OCI-LY1 (cell line): ENCODE measurements around the gene FRS3.

ENCODE experiments used
- H2AFZ ChIP-seq: fragments of 200-600 bp; sonication (generic), shearing (Covaris generic); 2 replicates; pipeline ENCODE4 v1.6.0; 2014; ENCODE audit warnings: antibody characterized with exemption, mild to moderate bottlenecking, low read length
- H3F3A ChIP-seq: fragments of 200-600 bp; sonication (generic), shearing (Covaris generic); 2 replicates; pipeline ENCODE4 v1.6.0; 2014; ENCODE audit warnings: mild to moderate bottlenecking, antibody characterized with exemption, low read length, moderate library complexity; ENCODE audit not compliant: insufficient read depth
- H3K27ac ChIP-seq: fragments of 200-600 bp; sonication (generic); 2 replicates; pipeline ENCODE4 v1.5.1; 2014; ENCODE audit warnings: low read length, mixed run types, mild to moderate bottlenecking, low read depth; ENCODE audit not compliant: poor library complexity, severe bottlenecking
- H3K27me3 ChIP-seq: fragments of 200-600 bp; sonication (generic); 2 replicates; pipeline ENCODE4 v1.6.0; 2014; ENCODE audit warnings: antibody characterized with exemption, mild to moderate bottlenecking, low read length, moderate library complexity; ENCODE audit not compliant: insufficient read depth
- H3K36me3 ChIP-seq: fragments of 200-600 bp; sonication (generic); 2 replicates; pipeline ENCODE4 v1.6.1; 2014; ENCODE audit warnings: mild to moderate bottlenecking, antibody characterized with exemption, low read length, moderate library complexity, mixed read lengths; ENCODE audit not compliant: insufficient read depth
- H3K4me1 ChIP-seq: fragments of 200-600 bp; sonication (generic); 2 replicates; pipeline ENCODE4 v1.5.1; 2014; ENCODE audit warnings: mild to moderate bottlenecking, low read length, moderate library complexity; ENCODE audit not compliant: insufficient read depth, severe bottlenecking
- H3K4me2 ChIP-seq: fragments of 200-600 bp; sonication (generic), shearing (Covaris generic); 2 replicates; pipeline ENCODE4 v1.6.1; 2014; ENCODE audit warnings: low read length
- H3K4me3 ChIP-seq: fragments of 200-600 bp; sonication (generic); 2 replicates; pipeline ENCODE4 v1.5.1; 2014; ENCODE audit warnings: low read length, low read depth, mild to moderate bottlenecking, mixed read lengths; ENCODE audit not compliant: poor library complexity, severe bottlenecking
- H3K79me2 ChIP-seq: fragments of 200-600 bp; shearing (Covaris generic); 2 replicates; pipeline ENCODE4 v1.6.1; 2016; ENCODE audit warnings: mixed run types, low read length, mixed read lengths; ENCODE audit not compliant: insufficient read depth
- H3K9ac ChIP-seq: fragments of 200-600 bp; sonication (generic), shearing (Covaris generic); 2 replicates; pipeline ENCODE4 v1.6.1; 2014; ENCODE audit warnings: mild to moderate bottlenecking, low read length, mixed read lengths
- H3K9me2 ChIP-seq: fragments of 200-600 bp; sonication (generic), shearing (Covaris generic); 2 replicates; pipeline ENCODE4 v1.6.1; 2014; ENCODE audit warnings: low read depth, mild to moderate bottlenecking, low read length, mixed read lengths
- H3K9me3 ChIP-seq: fragments of 200-600 bp; shearing (Covaris generic); 2 replicates; pipeline ENCODE4 v1.6.1; 2014; ENCODE audit warnings: low read length, mixed read lengths
- H4K20me1 ChIP-seq: fragments of 200-600 bp; sonication (generic), shearing (Covaris generic); 2 replicates; pipeline ENCODE4 v1.6.0; 2016; ENCODE audit warnings: mild to moderate bottlenecking, low read length; ENCODE audit not compliant: insufficient read depth
- EZH2 ChIP-seq: fragments of 200-600 bp; sonication (generic), shearing (Covaris generic); IDR thresholded peaks from 2 replicates; pipeline ENCODE4 v1.8.0; 2017; ENCODE audit warnings: borderline replicate concordance, mixed run types, mild to moderate bottlenecking, antibody characterized with exemption, low read length, moderate library complexity, mixed read lengths
- TF ChIP-seq, protein P1 (sequence below): fragments of 200-600 bp; sonication (generic), shearing (Covaris generic); IDR thresholded peaks from 2 replicates; pipeline ENCODE4 v1.5.1; 2017; ENCODE audit warnings: mild to moderate bottlenecking, antibody characterized with exemption, low read length, moderate library complexity, mixed read lengths

Gene FRS3

DNA sequence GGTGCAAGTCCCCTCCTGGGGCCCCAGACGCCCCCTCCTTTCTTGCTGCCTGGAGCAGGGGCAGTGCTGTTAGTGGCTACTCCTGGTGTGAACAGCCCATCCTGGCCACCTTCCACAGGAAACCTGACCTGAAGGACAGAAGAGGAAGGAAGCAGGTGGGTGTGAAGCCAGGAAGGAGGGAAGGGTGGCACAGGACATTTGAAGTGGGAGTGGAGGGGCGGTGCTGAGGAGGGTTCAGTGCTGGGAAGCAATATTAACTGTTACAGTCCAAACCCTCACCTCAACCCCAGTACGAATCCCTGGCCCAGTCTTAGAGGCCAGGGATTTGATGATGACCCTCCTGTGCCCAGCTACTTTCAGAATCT is 1.6 kb upstream of the FRS3 start:
- no peaks in the 10 kb centered on the region for H3K36me3 ChIP-seq
- H4K20me1 ChIP-seq, result no peaks in the 10 kb centered on the region
- H3F3A ChIP-seq, result no peaks in the 10 kb centered on the region
- no peak for TF ChIP-seq EZH2
- H3K27me3 ChIP-seq, result 0 out of 2 replicates have a peak, but pooled peaks cover 5% of the 10 kb centered on the region
- peaks cover 20% of the 10 kb centered on the region for H3K4me1 ChIP-seq
- no peak overlapping the region for H2AFZ ChIP-seq
- no peaks in the 10 kb centered on the region for H3K9me3 ChIP-seq
- no peak overlapping the region for H3K4me3 ChIP-seq
- no peaks in the 10 kb centered on the region for H3K9me2 ChIP-seq
- H3K79me2 ChIP-seq, result no peaks in the 10 kb centered on the region
- H3K27ac ChIP-seq, result no peak overlapping the region
- H3K9ac ChIP-seq, result no peak overlapping the region
- H3K4me2 ChIP-seq, result no peak overlapping the region

DNA sequence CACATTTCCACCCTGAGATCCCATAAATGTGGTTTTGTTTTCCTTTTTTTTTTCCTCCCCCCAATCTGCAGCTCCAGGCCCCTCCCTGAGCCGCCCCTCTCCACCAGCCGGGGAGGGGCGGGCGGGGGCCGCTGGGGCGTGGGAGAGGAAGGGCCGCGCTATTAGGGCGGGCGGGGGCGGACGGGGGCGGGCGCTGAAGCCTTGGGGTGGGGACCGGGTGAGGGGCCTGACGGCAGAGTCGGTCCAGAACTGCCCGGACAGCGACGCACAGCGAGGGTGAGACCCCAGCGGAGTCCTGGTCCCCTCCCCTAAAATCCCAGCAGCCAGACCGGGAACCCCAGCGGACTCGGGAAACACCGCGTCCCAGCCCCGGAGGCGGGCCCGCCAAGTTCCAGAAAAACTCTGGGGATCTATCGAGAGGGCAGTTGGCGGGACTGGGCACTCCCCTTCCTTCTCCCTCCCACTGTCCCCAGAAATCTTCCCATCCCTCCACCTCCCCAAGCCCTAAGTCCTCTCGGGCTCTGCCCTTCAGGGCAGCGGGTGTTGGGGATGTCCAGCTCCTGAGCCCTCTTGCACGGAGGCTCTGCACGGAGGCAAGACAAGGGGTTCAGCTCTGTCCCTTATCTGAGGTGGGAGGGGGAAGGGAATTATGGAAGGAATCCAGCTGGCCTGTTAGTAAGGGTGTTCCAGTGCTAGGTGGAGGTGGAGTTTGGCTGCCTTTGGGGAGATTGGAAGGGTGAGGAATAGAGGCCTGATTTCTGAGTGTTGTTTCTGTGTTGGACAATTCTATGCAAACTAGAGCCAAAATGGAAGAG is 1.1 kb upstream of the FRS3 start, which contains the start of gene PRICKLE4:
Gene PRICKLE4, plus strand, starts transcription at position 232 of the 815 bp plus-strand sequence. CDS start 2,692 bp downstream, outside the sequence.
- H3F3A ChIP-seq, result no peaks in the 10 kb centered on the region
- peak within 1 kb of the TSS; percentile 82 for H3K9ac ChIP-seq
- no peaks in the 10 kb centered on the region for H3K9me3 ChIP-seq
- H4K20me1 ChIP-seq, result no peaks in the 10 kb centered on the region
- no peak within 1 kb of the TSS for H2AFZ ChIP-seq
- TF ChIP-seq, protein P1, sequence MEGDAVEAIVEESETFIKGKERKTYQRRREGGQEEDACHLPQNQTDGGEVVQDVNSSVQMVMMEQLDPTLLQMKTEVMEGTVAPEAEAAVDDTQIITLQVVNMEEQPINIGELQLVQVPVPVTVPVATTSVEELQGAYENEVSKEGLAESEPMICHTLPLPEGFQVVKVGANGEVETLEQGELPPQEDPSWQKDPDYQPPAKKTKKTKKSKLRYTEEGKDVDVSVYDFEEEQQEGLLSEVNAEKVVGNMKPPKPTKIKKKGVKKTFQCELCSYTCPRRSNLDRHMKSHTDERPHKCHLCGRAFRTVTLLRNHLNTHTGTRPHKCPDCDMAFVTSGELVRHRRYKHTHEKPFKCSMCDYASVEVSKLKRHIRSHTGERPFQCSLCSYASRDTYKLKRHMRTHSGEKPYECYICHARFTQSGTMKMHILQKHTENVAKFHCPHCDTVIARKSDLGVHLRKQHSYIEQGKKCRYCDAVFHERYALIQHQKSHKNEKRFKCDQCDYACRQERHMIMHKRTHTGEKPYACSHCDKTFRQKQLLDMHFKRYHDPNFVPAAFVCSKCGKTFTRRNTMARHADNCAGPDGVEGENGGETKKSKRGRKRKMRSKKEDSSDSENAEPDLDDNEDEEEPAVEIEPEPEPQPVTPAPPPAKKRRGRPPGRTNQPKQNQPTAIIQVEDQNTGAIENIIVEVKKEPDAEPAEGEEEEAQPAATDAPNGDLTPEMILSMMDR, result no peak
- TF ChIP-seq EZH2, result no peak
- H3K4me2 ChIP-seq, result peak within 1 kb of the TSS; percentile 95
- no peaks in the 10 kb centered on the region for H3K79me2 ChIP-seq
- H3K27ac ChIP-seq, result no peak within 1 kb of the TSS
- H3K4me1 ChIP-seq, result peaks cover 14% of the 10 kb centered on the region
- no peaks in the 10 kb centered on the region for H3K9me2 ChIP-seq
- peak within 1 kb of the TSS; percentile 66 for H3K4me3 ChIP-seq
- H3K27me3 ChIP-seq, result 0 out of 2 replicates have a peak, but pooled peaks cover 5% of the 10 kb centered on the region
- no peaks in the 10 kb centered on the region for H3K36me3 ChIP-seq

DNA sequence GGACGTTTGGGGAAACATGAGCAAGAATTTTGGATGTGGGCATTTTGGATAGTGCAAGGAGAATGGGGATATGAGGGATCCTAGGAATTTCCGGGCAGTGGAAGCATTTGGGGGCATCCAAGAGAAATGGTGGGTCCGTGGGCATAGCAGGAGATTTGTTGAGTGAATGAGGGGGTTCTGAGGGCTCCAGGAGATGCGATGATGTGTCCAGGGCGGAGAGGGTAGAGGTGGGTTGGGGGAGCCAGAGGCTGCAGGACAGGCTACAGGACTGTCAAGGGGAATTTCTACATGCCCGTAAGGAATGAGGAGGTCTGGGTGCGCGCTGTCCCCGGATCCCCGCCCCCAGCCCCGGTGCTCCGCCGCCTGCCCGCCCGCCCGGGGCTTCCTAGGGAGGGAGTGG is 364 bp downstream of the FRS3 start:
- Histone ChIP-seq H3K9me3 (no peaks in the 10 kb centered on the region), H3K9ac (peak overlapping the region; percentile 82), H3K27me3 (0 out of 2 replicates have a peak, but pooled peaks cover 5% of the 10 kb centered on the region), H2AFZ (no peak overlapping the region), H3K79me2 (no peaks in the 10 kb centered on the region), H3K9me2 (no peaks in the 10 kb centered on the region), H4K20me1 (no peaks in the 10 kb centered on the region), H3K27ac (no peak overlapping the region), H3K4me2 (peak overlapping the region; percentile 95), H3K4me3 (peak overlapping the region; percentile 66), H3F3A (no peaks in the 10 kb centered on the region), H3K4me1 (peaks cover 13% of the 10 kb centered on the region), H3K36me3 (peaks cover 3% of the 10 kb centered on the region; the same call in 1 of the 2 replicates)
- TF ChIP-seq EZH2, result no peak
- TF ChIP-seq, protein P1, result no peak
